Measurements from ENCODE around the gene BPGM. TPM values are rescaled to one million over a fixed set of nuclear protein-coding genes. Genes with fewer than 3 reads are reported as not detected.

BPGM gene
- total RNA-seq (100 to 1,000 TPM in 1 of 2 donors, 10 to 100 TPM in 1; 54.8 to 121 TPM), polyA plus RNA-seq (ENCODE audit: insufficient read length in 2 of 2) (10 to 100 TPM; 44.7 to 49.6 TPM)
- long read RNA-seq, donor 1, transcript BPGM-201 (3 exons, 1,753 nt), result major isoform, 28 of 47 reads
- long read RNA-seq, donor 1, partial matches to known transcripts, result 19 of 47 reads
- long read RNA-seq, donor 1, other reads (novel, unspliced or antisense), result 0 of 47 reads
- long read RNA-seq, donor 2, transcript BPGM-201 (3 exons, 1,753 nt), result major isoform, 13 of 13 reads
- long read RNA-seq, donor 2, partial matches to known transcripts, result 0 of 13 reads
- long read RNA-seq, donor 2, other reads (novel, unspliced or antisense), result 0 of 13 reads
- long read RNA-seq, donor 3, transcript BPGM-201 (3 exons, 1,753 nt), result major isoform, 15 of 16 reads
- long read RNA-seq, donor 3, partial matches to known transcripts, result 0 of 16 reads
- long read RNA-seq, donor 3, other reads (novel, unspliced or antisense), result 0 of 16 reads
- long read RNA-seq, donor 4, transcript BPGM-201 (3 exons, 1,753 nt), result major isoform, 11 of 18 reads
- long read RNA-seq, donor 4, partial matches to known transcripts, result 7 of 18 reads
- long read RNA-seq, donor 4, other reads (novel, unspliced or antisense), result 0 of 18 reads

DNA sequence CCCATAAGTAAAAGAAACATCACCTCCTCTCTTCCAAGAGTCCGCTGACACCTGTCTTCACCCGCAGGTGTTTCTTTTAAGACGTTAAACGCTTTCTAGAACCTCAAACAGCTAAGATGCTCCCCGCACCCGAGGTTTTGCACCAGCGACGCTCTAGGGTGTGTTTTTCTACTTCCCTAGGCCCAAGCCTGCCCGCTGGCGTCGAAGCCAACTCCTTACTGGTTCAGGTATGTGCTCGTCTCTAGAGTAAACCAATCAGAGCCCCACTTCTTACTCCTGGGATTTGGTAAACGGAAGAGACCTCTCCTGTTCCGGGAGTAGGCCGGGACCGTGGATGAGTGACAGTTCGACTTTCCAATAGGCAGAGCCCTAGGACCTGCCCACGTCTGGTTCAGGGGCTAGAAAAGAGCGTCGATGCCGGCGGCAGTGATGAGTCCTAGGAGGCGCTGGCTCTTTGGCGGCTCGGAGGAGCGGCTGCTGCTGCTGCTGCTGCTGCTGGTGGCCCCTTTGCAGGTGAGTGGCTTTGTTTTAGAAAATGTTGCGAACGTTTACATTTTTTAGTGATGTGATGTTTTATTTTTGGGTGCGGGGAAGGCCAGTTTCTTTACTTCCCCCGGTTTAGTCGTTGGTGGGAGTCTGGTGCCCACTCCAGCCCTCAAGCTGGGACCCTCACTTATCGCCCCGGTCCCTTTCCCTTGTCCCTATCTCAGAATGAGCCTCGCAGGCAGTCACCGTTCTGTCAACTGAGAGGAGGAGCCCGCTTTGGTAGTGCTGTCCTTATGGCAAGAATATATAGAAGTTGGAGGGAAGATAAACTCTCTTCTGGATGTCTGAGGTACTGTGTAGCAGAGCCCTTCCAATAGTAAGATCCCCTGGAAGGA, at the start of gene BPGM:
BPGM (plus strand) TSS at position 429 of the 881 bp plus-strand sequence. CDS start 14,655 bp downstream, outside the sequence.
- H3K27me3 ChIP-seq (ENCODE audit: control insufficient read depth, insufficient read depth, low read length), result no peaks in the 10 kb centered on the region
- no peaks in the 10 kb centered on the region for H3K9me3 ChIP-seq (ENCODE audit: control insufficient read depth, insufficient read depth, low read length)
- peak within 1 kb of the TSS; percentile 94 for H3K4me3 ChIP-seq (ENCODE audit: low read depth, low read length)
- peak; percentile 100 for DNase-seq (ENCODE audit: low read depth in 4 of 6, low spot score in 6 of 6)
- no peaks in the 10 kb centered on the region for H3K36me3 ChIP-seq (ENCODE audit: control insufficient read depth, insufficient read depth, low read length)
- peaks cover 16% of the 10 kb centered on the region for H3K4me1 ChIP-seq (ENCODE audit: control insufficient read depth, insufficient read depth, low read length)
- H3K27ac ChIP-seq (ENCODE audit: low read depth, low read length), result peak within 1 kb of the TSS; percentile 88
- under 1% methylated on average over 29 of the region's 36 CpGs for WGBS (ENCODE audit: insufficient coverage)

DNA sequence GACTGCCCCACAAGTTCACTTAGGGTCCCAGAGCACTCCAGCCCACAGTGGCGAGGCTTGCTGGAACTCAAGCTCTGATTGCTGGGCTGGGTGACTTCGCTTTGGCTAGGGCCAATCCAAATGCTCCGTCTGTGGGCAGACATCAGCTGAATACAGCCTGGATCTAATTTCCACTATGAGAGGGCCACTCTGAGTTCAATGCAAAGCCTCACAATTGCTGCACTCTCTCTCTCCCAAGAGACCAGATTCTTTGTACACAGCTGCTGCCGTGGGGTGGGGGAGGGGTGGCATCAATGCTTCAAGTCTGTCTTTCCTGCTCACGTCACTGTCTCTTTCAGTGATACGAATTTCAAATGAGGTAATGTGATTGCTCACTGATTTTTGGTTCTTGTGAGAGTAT, 47.3 kb upstream of the BPGM start:
- peaks cover 1% of the 10 kb centered on the region for H3K9me3 ChIP-seq (ENCODE audit: control insufficient read depth, insufficient read depth, low read length)
- H3K4me1 ChIP-seq (ENCODE audit: control insufficient read depth, insufficient read depth, low read length), result no peaks in the 10 kb centered on the region
- no peaks in the 10 kb centered on the region for H3K27me3 ChIP-seq (ENCODE audit: control insufficient read depth, insufficient read depth, low read length)
- no peaks in the 10 kb centered on the region for H3K36me3 ChIP-seq (ENCODE audit: control insufficient read depth, insufficient read depth, low read length)
- H3K4me3 ChIP-seq (ENCODE audit: low read depth, low read length), result no peak overlapping the region
- DNase-seq (ENCODE audit: low read depth in 4 of 6, low spot score in 6 of 6), result peak in 2 of 6 donors; percentile 53 to 63
- 67% methylated on average over 3 of the region's 6 CpGs for WGBS (ENCODE audit: insufficient coverage)
- no peak overlapping the region for H3K27ac ChIP-seq (ENCODE audit: low read depth, low read length)

DNA sequence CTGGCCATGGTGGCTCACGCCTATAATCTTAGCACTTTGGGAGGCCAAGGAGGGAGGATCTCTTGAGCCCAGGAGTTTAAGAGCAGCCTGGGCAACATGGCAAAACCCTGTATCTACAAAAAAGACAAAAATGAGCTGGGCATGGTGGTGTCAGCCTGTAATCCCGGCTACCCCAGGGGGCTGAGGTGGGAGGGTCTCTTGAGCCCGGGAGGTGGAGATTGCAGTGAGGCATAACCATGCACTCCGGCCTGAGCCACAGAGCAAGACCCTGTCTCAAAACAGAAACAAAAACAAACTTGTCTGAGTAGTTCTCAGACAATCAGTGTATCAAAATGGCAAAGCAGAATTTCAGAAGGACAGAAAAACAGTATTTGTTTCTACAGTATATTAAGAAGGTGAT, 45.2 kb upstream of the BPGM start:
- Histone ChIP-seq H3K4me1 (ENCODE audit: control insufficient read depth, insufficient read depth, low read length) (no peaks in the 10 kb centered on the region), H3K36me3 (ENCODE audit: control insufficient read depth, insufficient read depth, low read length) (no peaks in the 10 kb centered on the region), H3K4me3 (ENCODE audit: low read depth, low read length) (no peak overlapping the region), H3K27me3 (ENCODE audit: control insufficient read depth, insufficient read depth, low read length) (no peaks in the 10 kb centered on the region), H3K9me3 (ENCODE audit: control insufficient read depth, insufficient read depth, low read length) (peaks cover 1% of the 10 kb centered on the region), H3K27ac (ENCODE audit: low read depth, low read length) (no peak overlapping the region)
- DNase-seq (ENCODE audit: low read depth in 4 of 6, low spot score in 6 of 6), result no peak
- WGBS (ENCODE audit: insufficient coverage), result 67% methylated on average over 2 of the region's 4 CpGs

DNA sequence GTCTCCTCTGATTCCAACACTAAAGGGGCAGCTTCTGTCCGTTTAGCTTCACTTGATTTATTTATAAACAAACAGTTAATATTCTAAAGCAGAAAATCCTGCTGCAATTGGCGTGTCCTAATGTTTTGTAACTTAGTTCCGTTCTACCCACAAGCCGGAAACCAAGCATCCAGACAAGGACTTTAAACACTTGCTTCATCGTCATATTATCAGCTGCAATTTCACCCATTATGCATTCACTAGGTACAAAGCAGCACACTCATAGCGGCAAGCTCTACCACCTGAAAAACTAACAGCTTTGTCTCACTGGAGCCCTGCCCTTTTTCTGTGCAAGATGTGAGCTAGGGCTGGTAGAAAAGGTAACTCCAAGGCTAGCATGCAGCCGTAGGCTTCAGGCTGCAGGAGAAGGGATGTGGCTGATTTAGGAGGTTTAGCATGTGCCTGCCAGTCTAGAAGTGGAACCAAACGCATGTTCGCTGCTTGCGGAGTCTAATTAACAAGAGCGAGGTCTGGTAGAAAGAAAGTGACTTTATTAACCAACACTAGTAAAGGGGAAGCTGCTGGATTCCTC, 43.7 kb upstream of the BPGM start:
- Histone ChIP-seq H3K4me3 (ENCODE audit: low read depth, low read length) (no peak overlapping the region), H3K27ac (ENCODE audit: low read depth, low read length) (no peak overlapping the region), H3K27me3 (ENCODE audit: control insufficient read depth, insufficient read depth, low read length) (no peaks in the 10 kb centered on the region), H3K4me1 (ENCODE audit: control insufficient read depth, insufficient read depth, low read length) (no peaks in the 10 kb centered on the region), H3K9me3 (ENCODE audit: control insufficient read depth, insufficient read depth, low read length) (no peaks in the 10 kb centered on the region), H3K36me3 (ENCODE audit: control insufficient read depth, insufficient read depth, low read length) (no peaks in the 10 kb centered on the region)
- peak in 1 of 6 donors; percentile 33 for DNase-seq (ENCODE audit: low read depth in 4 of 6, low spot score in 6 of 6)
- 49% methylated on average over 6 of the region's 11 CpGs for WGBS (ENCODE audit: insufficient coverage)

DNA sequence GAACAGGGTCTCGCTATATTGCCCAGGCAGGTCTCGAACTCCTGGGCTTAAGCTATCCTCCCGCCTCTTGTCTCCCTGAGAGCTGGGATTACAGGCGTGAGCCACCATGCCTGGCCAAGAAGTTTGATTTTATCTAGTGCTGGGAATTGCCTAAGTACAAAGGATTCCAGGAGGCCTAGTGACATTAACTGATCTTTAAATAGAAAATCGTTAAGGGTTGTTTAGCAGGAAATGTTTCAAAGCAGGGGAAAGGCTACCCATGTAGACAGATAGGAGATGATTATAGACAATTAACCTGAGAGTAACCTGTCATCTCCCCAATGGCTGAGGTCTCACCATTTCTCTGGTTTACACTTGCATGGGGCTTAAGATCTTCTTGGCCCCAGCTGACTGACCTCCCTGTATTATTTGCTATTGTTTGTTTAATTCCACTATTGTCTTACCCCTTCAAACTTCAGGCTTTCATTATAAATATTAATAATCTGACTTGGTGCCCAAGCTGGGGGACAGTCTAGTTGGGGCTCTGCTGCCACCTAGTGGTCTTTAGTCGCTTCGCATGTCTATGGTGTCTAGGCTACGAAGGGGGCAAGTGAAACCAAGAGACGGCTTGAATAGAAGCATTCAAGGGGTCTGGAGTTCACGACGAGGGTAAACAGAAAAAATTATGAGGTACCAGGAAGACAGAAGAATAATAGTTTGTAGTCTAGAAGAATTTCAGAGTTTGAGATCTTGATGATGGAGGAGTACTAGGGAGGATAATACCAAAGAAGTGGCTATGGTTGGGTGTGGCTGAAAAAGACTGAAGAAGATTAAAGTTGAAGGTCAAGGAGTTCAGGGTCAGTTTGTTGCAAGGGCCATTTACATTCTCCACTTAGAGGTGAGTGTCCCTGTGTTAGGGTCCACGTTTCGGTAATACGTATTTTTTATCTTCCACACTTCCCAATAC, 40.4 kb upstream of the BPGM start:
- Histone ChIP-seq H3K27ac (ENCODE audit: low read depth, low read length) (no peak overlapping the region), H3K4me3 (ENCODE audit: low read depth, low read length) (no peak overlapping the region)
- 17% methylated on average over 9 of the region's 14 CpGs for WGBS (ENCODE audit: insufficient coverage)

DNA sequence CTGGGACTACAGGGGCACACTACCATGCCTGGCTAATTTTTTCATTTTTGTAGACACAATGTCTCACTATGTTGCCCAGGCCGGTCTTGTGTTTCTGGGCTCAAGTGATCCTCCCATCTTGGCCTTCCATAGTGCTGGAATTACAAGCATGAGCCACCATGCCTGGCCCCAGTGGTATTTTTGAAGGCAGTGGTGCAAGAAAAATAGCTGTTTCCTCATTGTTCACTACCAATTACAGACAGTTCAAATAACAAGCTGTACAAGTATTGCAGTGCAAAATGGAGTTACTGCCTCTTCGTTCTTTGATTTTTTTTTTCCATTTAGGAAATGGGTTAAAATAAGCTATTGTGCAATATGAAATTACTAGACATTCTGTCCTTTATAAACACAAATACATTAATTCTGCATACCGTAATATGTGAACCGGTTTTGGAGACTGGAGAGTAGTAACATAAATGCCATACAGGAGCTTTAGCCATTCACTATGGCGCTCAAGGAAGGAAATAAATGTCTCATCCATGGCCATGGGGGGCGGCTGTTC, 35.0 kb upstream of the BPGM start:
- no peak overlapping the region for H3K4me3 ChIP-seq (ENCODE audit: low read depth, low read length)
- 70% methylated on average over 2 of the region's 6 CpGs for WGBS (ENCODE audit: insufficient coverage)
- H3K36me3 ChIP-seq (ENCODE audit: control insufficient read depth, insufficient read depth, low read length), result no peaks in the 10 kb centered on the region
- no peaks in the 10 kb centered on the region for H3K27me3 ChIP-seq (ENCODE audit: control insufficient read depth, insufficient read depth, low read length)
- H3K4me1 ChIP-seq (ENCODE audit: control insufficient read depth, insufficient read depth, low read length), result no peaks in the 10 kb centered on the region
- no peaks in the 10 kb centered on the region for H3K9me3 ChIP-seq (ENCODE audit: control insufficient read depth, insufficient read depth, low read length)
- H3K27ac ChIP-seq (ENCODE audit: low read depth, low read length), result no peak overlapping the region
- DNase-seq (ENCODE audit: low read depth in 4 of 6, low spot score in 6 of 6), result no peak

More for the DNA sequence above, 40.4 kb upstream of the BPGM start:
- no peaks in the 10 kb centered on the region for H3K4me1 ChIP-seq (ENCODE audit: control insufficient read depth, insufficient read depth, low read length)
- H3K9me3 ChIP-seq (ENCODE audit: control insufficient read depth, insufficient read depth, low read length), result no peaks in the 10 kb centered on the region
- no peaks in the 10 kb centered on the region for H3K36me3 ChIP-seq (ENCODE audit: control insufficient read depth, insufficient read depth, low read length)
- peak in 3 of 6 donors; percentile 36 to 83 (median 76) for DNase-seq (ENCODE audit: low read depth in 4 of 6, low spot score in 6 of 6)
- H3K27me3 ChIP-seq (ENCODE audit: control insufficient read depth, insufficient read depth, low read length), result no peaks in the 10 kb centered on the region

DNA sequence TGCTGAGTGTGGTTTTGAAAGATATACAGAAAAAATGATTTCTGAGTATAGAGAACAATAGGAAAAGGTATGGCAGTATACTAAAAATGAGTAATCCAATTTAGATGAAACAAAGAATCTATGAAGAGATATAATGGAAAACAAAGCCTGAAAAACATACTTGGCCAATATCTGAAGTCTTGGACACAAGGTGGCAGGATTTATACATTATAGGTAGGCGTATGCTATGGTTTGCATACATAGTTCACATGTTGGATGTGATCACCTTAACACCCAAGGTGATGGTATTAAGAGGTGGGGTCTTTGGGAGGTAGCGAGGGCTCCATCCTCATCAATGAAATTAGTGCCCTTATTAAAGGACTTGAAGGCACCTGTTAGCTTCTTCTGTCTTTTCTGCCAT, 34.5 kb upstream of the BPGM start:
- H3K27ac ChIP-seq (ENCODE audit: low read depth, low read length), result no peak overlapping the region
- H3K4me3 ChIP-seq (ENCODE audit: low read depth, low read length), result no peak overlapping the region
- H3K27me3 ChIP-seq (ENCODE audit: control insufficient read depth, insufficient read depth, low read length), result no peaks in the 10 kb centered on the region
- no CpG with 5 or more reads among the region's 2 CpGs for WGBS (ENCODE audit: insufficient coverage)
- no peaks in the 10 kb centered on the region for H3K9me3 ChIP-seq (ENCODE audit: control insufficient read depth, insufficient read depth, low read length)
- no peaks in the 10 kb centered on the region for H3K4me1 ChIP-seq (ENCODE audit: control insufficient read depth, insufficient read depth, low read length)
- no peak for DNase-seq (ENCODE audit: low read depth in 4 of 6, low spot score in 6 of 6)
- no peaks in the 10 kb centered on the region for H3K36me3 ChIP-seq (ENCODE audit: control insufficient read depth, insufficient read depth, low read length)

DNA sequence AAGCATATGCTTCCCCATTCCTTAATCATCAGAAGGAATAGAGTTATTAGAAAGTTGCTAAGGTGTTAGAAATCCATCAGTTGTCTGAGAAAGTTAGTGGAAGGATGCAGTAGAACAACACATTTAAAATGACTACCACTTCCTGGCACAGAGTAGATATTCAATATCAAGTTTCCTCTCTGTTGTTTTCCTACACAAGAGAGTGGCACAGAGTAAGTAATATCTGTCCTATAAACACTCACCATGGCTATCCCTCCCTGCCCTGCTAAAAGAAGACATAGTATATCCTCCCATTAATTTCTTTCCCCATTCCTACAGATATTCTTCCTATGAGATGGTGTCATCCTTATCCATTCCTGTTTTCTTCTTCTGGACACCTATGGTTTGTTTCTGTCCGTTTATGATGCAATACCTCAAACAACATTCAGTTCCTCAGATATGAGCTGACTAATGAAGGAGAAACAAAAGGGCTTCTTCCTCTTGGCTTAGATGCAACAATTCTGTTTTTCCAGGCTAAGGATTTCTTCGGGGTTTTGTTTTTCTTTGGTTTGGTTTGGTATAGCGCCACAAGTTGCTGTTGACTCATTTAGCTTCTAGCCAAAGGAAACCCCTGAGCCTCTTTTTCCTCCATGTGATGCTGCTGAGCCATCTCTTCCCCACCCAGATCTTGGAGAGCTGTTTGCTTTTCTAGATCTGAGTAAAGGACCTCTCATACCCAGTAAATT, 32.9 kb upstream of the BPGM start:
- H3K27ac ChIP-seq (ENCODE audit: low read depth, low read length), result peak overlapping the region; percentile 19
- no CpG with 5 or more reads among the region's 3 CpGs for WGBS (ENCODE audit: insufficient coverage)
- DNase-seq (ENCODE audit: low read depth in 4 of 6, low spot score in 6 of 6), result peak in 1 of 6 donors; percentile 77

More for the DNA sequence above, 32.9 kb upstream of the BPGM start:
- Histone ChIP-seq H3K4me3 (ENCODE audit: low read depth, low read length) (no peak overlapping the region), H3K27me3 (ENCODE audit: control insufficient read depth, insufficient read depth, low read length) (no peaks in the 10 kb centered on the region), H3K4me1 (ENCODE audit: control insufficient read depth, insufficient read depth, low read length) (no peaks in the 10 kb centered on the region), H3K9me3 (ENCODE audit: control insufficient read depth, insufficient read depth, low read length) (no peaks in the 10 kb centered on the region), H3K36me3 (ENCODE audit: control insufficient read depth, insufficient read depth, low read length) (no peaks in the 10 kb centered on the region)
